Ovary (tissue), 9 donors: ENCODE measurements around the gene MCM8. TPM values are rescaled to one million over a fixed set of nuclear protein-coding genes. Genes with fewer than 3 reads are reported as not detected.

Experiments used
- DNase-seq, 5 donors: peaks; one replicate each; pipeline ENCODE4 v3.0.0-alpha.2; 2019 to 2020
- H3K27ac ChIP-seq, 2 donors: fragments of 200-600 bp; one replicate each; pipeline versions ENCODE4 v1.5.1 to v1.8.0; 2019 to 2022
- H3K27me3 ChIP-seq: fragments of 200-600 bp; one replicate; pipeline ENCODE4 v1.8.0; 2022
- H3K36me3 ChIP-seq: fragments of 200-600 bp; sonication (generic); one replicate; pipeline ENCODE4 v1.5.1; 2019
- H3K4me1 ChIP-seq: one replicate; pipeline ENCODE4 v1.8.1; 2013; ENCODE audit warnings: mild to moderate bottlenecking, moderate library complexity; ENCODE audit not compliant: insufficient read depth
- H3K4me3 ChIP-seq: fragments of 200-600 bp; sonication (generic); one replicate; pipeline ENCODE4 v1.5.1; 2017
- H3K9me3 ChIP-seq, 2 donors: fragments of 200-600 bp in 1 of 2; sonication (generic) in 1 of 2; one replicate each; pipeline versions ENCODE4 v1.5.1 to v1.8.1; 2013 to 2019; ENCODE audit warnings: mild to moderate bottlenecking in 1 of 2, moderate library complexity in 1 of 2
- EP300 ChIP-seq: sonication (generic); formaldehyde crosslinking; IDR thresholded peaks from one replicate; pipeline ENCODE4 v1.6.1; 2017; ENCODE audit warnings: antibody characterized with exemption
- POLR2A ChIP-seq: fragments of 450-650 bp; IDR thresholded peaks from one replicate; pipeline ENCODE4 v1.6.1; 2017; ENCODE audit warnings: antibody characterized with exemption, mild to moderate bottlenecking, moderate library complexity
- WGBS, 3 donors: extraction: QIAGEN DNeasy Blood & Tissue Kit in 1 of 3; methylation state at CpG; one replicate each; pipeline versions ENCODE4 v1.1.5 to v1.1.7; 2013 to 2017; 5-methylcytosine and 5-hydroxymethylcytosine counted together
- intact Hi-C, 4 donors: fragments of 100-400 bp; cut with DNase I; formaldehyde crosslinking; loops; one replicate each; pipeline versions ENCODE4 v1.11.0 to v1.15.1; 2022 to 2023
- polyA plus RNA-seq, 2 donors: library from polyadenylated mRNA; stranded (reverse); fragments of 200-250 nt in 1 of 2; fragments of 350-450 nt in 1 of 2; fragmentation: Illumina TruSeq in 1 of 2; extraction: RNeasy Lipid Tissue Mini Kit (QIAGEN cat#74804) in 1 of 2; gene quantifications; one replicate each; pipeline ENCODE4 v1.2.3, GENCODE V29; 2013 to 2014
- total RNA-seq, 7 donors: library from RNA; depleted of rRNA in 2 of 7; stranded (reverse); fragments of >200 nt in 2 of 7; fragmentation: NEBNext Ultra II Directional in 3 of 7; extraction: Animal tissue kit (Norgen Biotek cat#: 25700) in 3 of 7; gene quantifications; one replicate each; pipeline versions ENCODE4 v1.1.0 to v1.2.4, GENCODE V29; 2016 to 2023
- TF ChIP-seq, protein P1 (sequence below), 3 donors: fragments of 450-650 bp in 2 of 3; fragments of 200-600 bp in 1 of 3; IDR thresholded peaks; one replicate each; pipeline versions ENCODE4 v1.5.1 to v1.8.0; 2016 to 2022; ENCODE audit warnings: antibody characterized with exemption in 3 of 3, mild to moderate bottlenecking in 1 of 3
- donor health status: DM: no; HTN: no; CAD: no; lungs with moderate emphysema.
- donor health status: DM: no; HTN: no; CAD: no.
- donor health status: Bipolar disorder and iron deficiency.
- donor health status: DM: yes; HTN: yes; CAD: no.
- donor health status: DM: no; HTN: no; CAD: no.
- donor health status: DM: yes; HTN: yes; CAD: no.

Gene MCM8
- total and polyA plus RNA-seq, 9 donors, result 2.3 to 4.9 (median 3.6) TPM

DNA sequence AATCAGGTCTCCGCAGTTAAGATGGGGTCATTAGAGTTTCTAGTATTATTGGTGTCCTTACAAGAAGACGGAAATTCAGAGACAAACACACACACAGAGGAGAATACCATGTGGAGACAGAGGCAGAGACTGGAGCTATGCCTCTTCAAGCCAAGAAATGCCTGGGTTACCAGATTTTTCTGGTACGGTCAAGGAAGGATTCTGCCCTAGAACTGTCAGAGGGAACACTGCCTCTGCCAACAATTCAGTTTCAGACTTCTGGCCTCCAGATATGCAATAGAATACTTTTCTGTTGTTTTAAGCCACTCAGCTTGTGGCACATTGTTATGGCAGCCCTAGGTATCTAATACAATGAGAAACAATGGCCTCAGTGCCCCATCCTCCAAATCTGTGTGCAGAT, 19.0 kb upstream of the MCM8 start:
- Histone ChIP-seq H3K36me3 (no peaks in the 10 kb centered on the region), H3K4me3 (no peak overlapping the region), H3K4me1 (no peaks in the 10 kb centered on the region), H3K27me3 (no peaks in the 10 kb centered on the region), H3K27ac (no peak overlapping the region), H3K9me3 (no peaks in the 10 kb centered on the region)
- intact Hi-C loops, result loop anchor here in 1 of 4 donors (5.0 kb wide), 1 partner anchor 1981 kb away; no protein-coding TSS in a partner anchor
- TF ChIP-seq EP300 (no peak), POLR2A (no peak)
- TF ChIP-seq, protein P1, sequence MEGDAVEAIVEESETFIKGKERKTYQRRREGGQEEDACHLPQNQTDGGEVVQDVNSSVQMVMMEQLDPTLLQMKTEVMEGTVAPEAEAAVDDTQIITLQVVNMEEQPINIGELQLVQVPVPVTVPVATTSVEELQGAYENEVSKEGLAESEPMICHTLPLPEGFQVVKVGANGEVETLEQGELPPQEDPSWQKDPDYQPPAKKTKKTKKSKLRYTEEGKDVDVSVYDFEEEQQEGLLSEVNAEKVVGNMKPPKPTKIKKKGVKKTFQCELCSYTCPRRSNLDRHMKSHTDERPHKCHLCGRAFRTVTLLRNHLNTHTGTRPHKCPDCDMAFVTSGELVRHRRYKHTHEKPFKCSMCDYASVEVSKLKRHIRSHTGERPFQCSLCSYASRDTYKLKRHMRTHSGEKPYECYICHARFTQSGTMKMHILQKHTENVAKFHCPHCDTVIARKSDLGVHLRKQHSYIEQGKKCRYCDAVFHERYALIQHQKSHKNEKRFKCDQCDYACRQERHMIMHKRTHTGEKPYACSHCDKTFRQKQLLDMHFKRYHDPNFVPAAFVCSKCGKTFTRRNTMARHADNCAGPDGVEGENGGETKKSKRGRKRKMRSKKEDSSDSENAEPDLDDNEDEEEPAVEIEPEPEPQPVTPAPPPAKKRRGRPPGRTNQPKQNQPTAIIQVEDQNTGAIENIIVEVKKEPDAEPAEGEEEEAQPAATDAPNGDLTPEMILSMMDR (IDR thresholded peaks at IDR 0.05), result no peak
- DNase-seq, result no peak
- 79 to 85% (median 82%) methylated on average over 3 of the region's 3 CpGs for WGBS, 3 donors

DNA sequence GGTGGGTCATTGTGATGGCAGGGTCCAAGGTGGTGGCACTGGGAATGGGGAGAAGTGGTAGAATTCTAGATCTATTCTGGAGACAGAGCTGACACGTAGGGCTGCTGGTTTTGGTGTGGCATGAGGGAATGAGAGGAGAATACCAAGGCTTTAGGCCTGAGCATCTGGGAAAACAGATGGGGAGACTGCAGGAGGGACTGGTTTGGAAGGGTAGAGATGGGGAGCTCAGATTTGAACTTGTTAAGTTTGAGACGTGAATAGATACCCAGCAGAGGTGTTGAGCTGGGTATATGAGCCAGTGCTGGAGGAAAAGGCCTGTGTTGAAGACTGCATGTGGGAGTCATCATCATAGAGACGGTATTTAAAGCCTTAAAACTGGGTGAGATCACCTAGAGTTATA, 17.7 kb upstream of the MCM8 start:
- Histone ChIP-seq H3K4me3 (no peak overlapping the region), H3K27ac (no peak overlapping the region), H3K36me3 (no peaks in the 10 kb centered on the region), H3K27me3 (no peaks in the 10 kb centered on the region), H3K9me3 (no peaks in the 10 kb centered on the region), H3K4me1 (no peaks in the 10 kb centered on the region)
- WGBS, 3 donors, result 61 to 74% (median 70%) methylated on average over 3 of the region's 3 CpGs
- TF ChIP-seq, protein P1 (IDR thresholded peaks at IDR 0.05), result no peak
- TF ChIP-seq POLR2A (no peak), EP300 (no peak)
- no peak for DNase-seq
- intact Hi-C loops, result loop anchor here in 1 of 4 donors (5.0 kb wide), 1 partner anchor 1980 kb away; no protein-coding TSS in a partner anchor

GRCh38 chr20:5933802-5934436, 16.5 kb upstream of the MCM8 start:
- DNase-seq, result no peak
- 69 to 74% (median 70%) methylated on average over 7 of the region's 7 CpGs for WGBS, 3 donors
- TF ChIP-seq EP300 (no peak), POLR2A (no peak)
- TF ChIP-seq, protein P1 (IDR thresholded peaks at IDR 0.05), result no peak
- Histone ChIP-seq H3K4me3 (no peak overlapping the region), H3K36me3 (no peaks in the 10 kb centered on the region), H3K27ac (no peak overlapping the region), H3K9me3 (no peaks in the 10 kb centered on the region), H3K4me1 (no peaks in the 10 kb centered on the region), H3K27me3 (no peaks in the 10 kb centered on the region)
- intact Hi-C loops, result loop anchor here in 1 of 4 donors (5.0 kb wide), 1 partner anchor 1978 kb away; no protein-coding TSS in a partner anchor

DNA sequence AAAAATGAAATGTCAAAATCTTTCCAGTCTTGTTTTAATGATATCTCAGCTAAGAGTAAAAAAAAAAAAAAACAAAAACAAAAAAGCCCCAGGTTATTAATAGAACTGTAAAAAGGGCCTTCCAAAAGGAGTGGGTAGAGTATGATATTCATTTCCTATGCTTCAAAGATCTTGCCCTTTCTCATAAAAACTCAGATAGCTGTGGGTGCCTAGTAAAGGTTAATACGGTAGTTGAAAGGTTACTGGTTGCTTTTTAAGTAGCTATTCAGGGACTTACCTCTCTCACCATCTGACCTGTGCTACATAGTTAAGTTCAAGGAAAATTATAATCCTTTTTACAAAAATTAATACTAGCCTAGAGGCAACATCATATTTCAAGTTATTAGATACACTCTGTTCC, 15.1 kb upstream of the MCM8 start:
- no peak overlapping the region for H3K27ac ChIP-seq
- DNase-seq, result no peak
- no peaks in the 10 kb centered on the region for H3K27me3 ChIP-seq
- TF ChIP-seq EP300, result no peak
- no peak for TF ChIP-seq POLR2A
- TF ChIP-seq, protein P1 (IDR thresholded peaks at IDR 0.05), result no peak
- no peaks in the 10 kb centered on the region for H3K36me3 ChIP-seq
- H3K4me1 ChIP-seq, result no peaks in the 10 kb centered on the region
- H3K9me3 ChIP-seq, result no peaks in the 10 kb centered on the region
- intact Hi-C loops, result no loop called here
- H3K4me3 ChIP-seq, result no peak overlapping the region
- 49 to 69% (median 51%) methylated on average over 1 of the region's 1 CpG for whole genome bisulfite sequencing, 3 donors
